ENCODE results near the gene PPFIBP1. TPM values are rescaled to one million over a fixed set of nuclear protein-coding genes. Genes with fewer than 3 reads are reported as not detected.

Gene PPFIBP1
- total and polyA plus RNA-seq, 4 experiments from 2014 or later, result 2.1 to 6.5 (median 3.8) TPM

- Histone ChIP-seq H3K4me1 (ENCODE audit: insufficient read depth, low read length) (no peaks in the 10 kb centered on the region), H3K36me3 (ENCODE audit: insufficient read depth, low read length) (no peaks in the 10 kb centered on the region), H3K27me3 (ENCODE audit: insufficient read depth, low read length) (no peaks in the 10 kb centered on the region), H3K27ac (ENCODE audit: low read depth, low read length) (no peak overlapping the region), H3K4me3 (ENCODE audit: low read length in 2 of 2) (no peak overlapping the region), H3K9me3 (ENCODE audit: control insufficient read depth in 1 of 2, low read length in 2 of 2) (no peaks in the 10 kb centered on the region)
- Mint-ChIP-seq H3K4me1 (no peaks in the 10 kb centered on the region), H3K27me3 (peaks cover 2 to 4% of the 10 kb centered on the region in 2 donors), H3K4me3 (no peak overlapping the region), H3K27ac (no peak overlapping the region), H3K36me3 (no peaks in the 10 kb centered on the region), H3K9me3 (peaks cover 0 to 2% (median 0%) of the 10 kb centered on the region in 8 donors)
- CTCF ChIA-PET (ENCODE audit: partially characterized antibody), result no interaction called here
- intact Hi-C loops (cut with micrococcal nuclease), result no loop called here
- POLR2A ChIA-PET (ENCODE audit: partially characterized antibody), result no interaction called here
- DNase-seq, result no peak
Observed at GRCh38 chr12:27549801-27550652, 26.0 kb downstream of the PPFIBP1 start.

- DNase-seq, result no peak
- H3K27me3 Mint-ChIP-seq, result peaks cover 2 to 3% of the 10 kb centered on the region in 2 donors
- intact Hi-C loops (cut with micrococcal nuclease), result no loop called here
- peaks cover 0 to 1% (median 0%) of the 10 kb centered on the region in 4 donors for H3K4me1 Mint-ChIP-seq
- no peak overlapping the region for H3K4me3 Mint-ChIP-seq
- Histone ChIP-seq H3K9me3 (ENCODE audit: control insufficient read depth in 1 of 2, low read length in 2 of 2) (no peaks in the 10 kb centered on the region), H3K36me3 (ENCODE audit: insufficient read depth, low read length) (no peaks in the 10 kb centered on the region), H3K27ac (ENCODE audit: low read depth, low read length) (no peak overlapping the region), H3K4me3 (ENCODE audit: low read length in 2 of 2) (no peak overlapping the region), H3K27me3 (ENCODE audit: insufficient read depth, low read length) (no peaks in the 10 kb centered on the region), H3K4me1 (ENCODE audit: insufficient read depth, low read length) (no peaks in the 10 kb centered on the region)
- peaks cover 0 to 2% (median 0%) of the 10 kb centered on the region in 8 donors for H3K9me3 Mint-ChIP-seq
- CTCF ChIA-PET (ENCODE audit: partially characterized antibody), result no interaction called here
- POLR2A ChIA-PET (ENCODE audit: partially characterized antibody), result no interaction called here
- H3K27ac Mint-ChIP-seq, result no peak overlapping the region
- no peaks in the 10 kb centered on the region for H3K36me3 Mint-ChIP-seq
Observed at GRCh38 chr12:27550653-27550975, 26.6 kb downstream of the PPFIBP1 start.

GRCh38 chr12:27551172-27551840, 27.3 kb downstream of the PPFIBP1 start:
- H3K9me3 ChIP-seq (ENCODE audit: control insufficient read depth in 1 of 2, low read length in 2 of 2), result no peaks in the 10 kb centered on the region
- H3K36me3 Mint-ChIP-seq, result no peaks in the 10 kb centered on the region
- H3K4me3 ChIP-seq (ENCODE audit: low read length in 2 of 2), result no peak overlapping the region
- ChIA-PET POLR2A (ENCODE audit: partially characterized antibody) (no interaction called here), CTCF (ENCODE audit: partially characterized antibody) (no interaction called here)
- DNase-seq, result no peak
- no peak overlapping the region for H3K27ac ChIP-seq (ENCODE audit: low read depth, low read length)
- peaks cover 3 to 5% (median 4%) of the 10 kb centered on the region in 4 donors for H3K4me1 Mint-ChIP-seq
- H3K4me1 ChIP-seq (ENCODE audit: insufficient read depth, low read length), result no peaks in the 10 kb centered on the region
- no peaks in the 10 kb centered on the region for H3K36me3 ChIP-seq (ENCODE audit: insufficient read depth, low read length)
- no peak overlapping the region for H3K27ac Mint-ChIP-seq
- peaks cover 2 to 3% of the 10 kb centered on the region in 2 donors for H3K27me3 Mint-ChIP-seq
- H3K27me3 ChIP-seq (ENCODE audit: insufficient read depth, low read length), result no peaks in the 10 kb centered on the region
- intact Hi-C loops (cut with micrococcal nuclease), result no loop called here
- peaks cover 0 to 2% (median 0%) of the 10 kb centered on the region in 8 donors for H3K9me3 Mint-ChIP-seq
- H3K4me3 Mint-ChIP-seq, result no peak overlapping the region

GRCh38 chr12:27552235-27552634, 28.2 kb downstream of the PPFIBP1 start:
- H3K9me3 Mint-ChIP-seq, result peaks cover 0 to 2% (median 0%) of the 10 kb centered on the region in 8 donors
- H3K36me3 Mint-ChIP-seq, result no peaks in the 10 kb centered on the region
- H3K4me1 Mint-ChIP-seq, result peaks cover 3 to 8% (median 4%) of the 10 kb centered on the region in 4 donors
- Histone ChIP-seq H3K27me3 (ENCODE audit: insufficient read depth, low read length) (no peaks in the 10 kb centered on the region), H3K4me1 (ENCODE audit: insufficient read depth, low read length) (no peaks in the 10 kb centered on the region), H3K9me3 (ENCODE audit: control insufficient read depth in 1 of 2, low read length in 2 of 2) (no peaks in the 10 kb centered on the region), H3K4me3 (ENCODE audit: low read length in 2 of 2) (no peak overlapping the region), H3K27ac (ENCODE audit: low read depth, low read length) (no peak overlapping the region), H3K36me3 (ENCODE audit: insufficient read depth, low read length) (no peaks in the 10 kb centered on the region)
- ChIA-PET CTCF (ENCODE audit: partially characterized antibody) (no interaction called here), POLR2A (ENCODE audit: partially characterized antibody) (no interaction called here)
- no peak for DNase-seq
- no peak overlapping the region for H3K4me3 Mint-ChIP-seq
- H3K27ac Mint-ChIP-seq, result no peak overlapping the region
- H3K27me3 Mint-ChIP-seq, result peaks cover 2 to 3% of the 10 kb centered on the region in 2 donors
- intact Hi-C loops (cut with micrococcal nuclease), result no loop called here

GRCh38 chr12:27552886-27553560, 29.0 kb downstream of the PPFIBP1 start:
- Histone ChIP-seq H3K9me3 (ENCODE audit: control insufficient read depth in 1 of 2, low read length in 2 of 2) (no peaks in the 10 kb centered on the region), H3K27ac (ENCODE audit: low read depth, low read length) (no peak overlapping the region), H3K36me3 (ENCODE audit: insufficient read depth, low read length) (no peaks in the 10 kb centered on the region), H3K4me1 (ENCODE audit: insufficient read depth, low read length) (no peaks in the 10 kb centered on the region), H3K4me3 (ENCODE audit: low read length in 2 of 2) (no peak overlapping the region), H3K27me3 (ENCODE audit: insufficient read depth, low read length) (no peaks in the 10 kb centered on the region)
- Mint-ChIP-seq H3K36me3 (no peaks in the 10 kb centered on the region), H3K27ac (no peak overlapping the region), H3K27me3 (peaks cover 2 to 3% of the 10 kb centered on the region in 2 donors), H3K4me3 (no peak overlapping the region), H3K4me1 (peaks cover 3 to 8% (median 4%) of the 10 kb centered on the region in 4 donors), H3K9me3 (peaks cover 0 to 2% (median 0%) of the 10 kb centered on the region in 8 donors)
- DNase-seq, result no peak
- intact Hi-C loops (cut with micrococcal nuclease), result no loop called here
- POLR2A ChIA-PET (ENCODE audit: partially characterized antibody), result no interaction called here
- CTCF ChIA-PET (ENCODE audit: partially characterized antibody), result no interaction called here

- Histone ChIP-seq H3K4me1 (ENCODE audit: insufficient read depth, low read length) (no peaks in the 10 kb centered on the region), H3K9me3 (ENCODE audit: control insufficient read depth in 1 of 2, low read length in 2 of 2) (no peaks in the 10 kb centered on the region), H3K4me3 (ENCODE audit: low read length in 2 of 2) (no peak overlapping the region), H3K36me3 (ENCODE audit: insufficient read depth, low read length) (no peaks in the 10 kb centered on the region), H3K27me3 (ENCODE audit: insufficient read depth, low read length) (no peaks in the 10 kb centered on the region), H3K27ac (ENCODE audit: low read depth, low read length) (no peak overlapping the region)
- H3K36me3 Mint-ChIP-seq, result no peaks in the 10 kb centered on the region
- ChIA-PET POLR2A (ENCODE audit: partially characterized antibody) (no interaction called here), CTCF (ENCODE audit: partially characterized antibody) (no interaction called here)
- peaks cover 0 to under 1% of the 10 kb centered on the region in 2 donors for H3K27me3 Mint-ChIP-seq
- no peak for DNase-seq
- peaks cover 3 to 8% (median 4%) of the 10 kb centered on the region in 4 donors for H3K4me1 Mint-ChIP-seq
- H3K9me3 Mint-ChIP-seq, result peaks cover 0 to 2% (median 0%) of the 10 kb centered on the region in 8 donors
- intact Hi-C loops (cut with micrococcal nuclease), result no loop called here
- H3K27ac Mint-ChIP-seq, result no peak overlapping the region
- no peak overlapping the region for H3K4me3 Mint-ChIP-seq
Observed at GRCh38 chr12:27553941-27554340, 29.9 kb downstream of the PPFIBP1 start.

- ChIA-PET CTCF (ENCODE audit: partially characterized antibody) (no interaction called here), POLR2A (ENCODE audit: partially characterized antibody) (no interaction called here)
- intact Hi-C loops (cut with micrococcal nuclease), result no loop called here
- Histone ChIP-seq H3K4me3 (ENCODE audit: low read length in 2 of 2) (no peak overlapping the region), H3K27me3 (ENCODE audit: insufficient read depth, low read length) (no peaks in the 10 kb centered on the region), H3K4me1 (ENCODE audit: insufficient read depth, low read length) (no peaks in the 10 kb centered on the region), H3K36me3 (ENCODE audit: insufficient read depth, low read length) (no peaks in the 10 kb centered on the region), H3K9me3 (ENCODE audit: control insufficient read depth in 1 of 2, low read length in 2 of 2) (no peaks in the 10 kb centered on the region), H3K27ac (ENCODE audit: low read depth, low read length) (no peak overlapping the region)
- H3K4me1 Mint-ChIP-seq, result peaks cover 3 to 8% (median 4%) of the 10 kb centered on the region in 4 donors
- no peaks in the 10 kb centered on the region for H3K27me3 Mint-ChIP-seq
- DNase-seq, result no peak
- no peaks in the 10 kb centered on the region for H3K36me3 Mint-ChIP-seq
- peaks cover 0 to 2% (median 0%) of the 10 kb centered on the region in 8 donors for H3K9me3 Mint-ChIP-seq
- H3K4me3 Mint-ChIP-seq, result no peak overlapping the region
- H3K27ac Mint-ChIP-seq, result no peak overlapping the region
Observed at GRCh38 chr12:27554421-27555186, 30.6 kb downstream of the PPFIBP1 start.
